GM21737 (cell line): ENCODE results near the gene BGN.

Experiments used
- ATAC-seq: cut with Tn5 transposase; IDR thresholded peaks from one replicate; pipeline ENCODE4 v1.9.1; 2021; ENCODE audit warnings: mild to moderate bottlenecking, moderate library complexity; ENCODE audit not compliant: unreplicated experiment

BGN gene

GRCh38 chrX:153557618-153558355 lies 63.0 kb downstream of the BGN start:
- ATAC-seq, result no peak
